ENCODE results near the gene RAB3C.

GRCh38 chr5:58545912-58546311, 37.0 kb upstream of the RAB3C start:
- TF ChIP-seq, protein P1, sequence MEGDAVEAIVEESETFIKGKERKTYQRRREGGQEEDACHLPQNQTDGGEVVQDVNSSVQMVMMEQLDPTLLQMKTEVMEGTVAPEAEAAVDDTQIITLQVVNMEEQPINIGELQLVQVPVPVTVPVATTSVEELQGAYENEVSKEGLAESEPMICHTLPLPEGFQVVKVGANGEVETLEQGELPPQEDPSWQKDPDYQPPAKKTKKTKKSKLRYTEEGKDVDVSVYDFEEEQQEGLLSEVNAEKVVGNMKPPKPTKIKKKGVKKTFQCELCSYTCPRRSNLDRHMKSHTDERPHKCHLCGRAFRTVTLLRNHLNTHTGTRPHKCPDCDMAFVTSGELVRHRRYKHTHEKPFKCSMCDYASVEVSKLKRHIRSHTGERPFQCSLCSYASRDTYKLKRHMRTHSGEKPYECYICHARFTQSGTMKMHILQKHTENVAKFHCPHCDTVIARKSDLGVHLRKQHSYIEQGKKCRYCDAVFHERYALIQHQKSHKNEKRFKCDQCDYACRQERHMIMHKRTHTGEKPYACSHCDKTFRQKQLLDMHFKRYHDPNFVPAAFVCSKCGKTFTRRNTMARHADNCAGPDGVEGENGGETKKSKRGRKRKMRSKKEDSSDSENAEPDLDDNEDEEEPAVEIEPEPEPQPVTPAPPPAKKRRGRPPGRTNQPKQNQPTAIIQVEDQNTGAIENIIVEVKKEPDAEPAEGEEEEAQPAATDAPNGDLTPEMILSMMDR (IDR thresholded peaks at IDR 0.05; ENCODE audit: low read depth, low read length) = no peak
- no peak for TF ChIP-seq EZH2phosphoT487 (IDR thresholded peaks at IDR 0.05; ENCODE audit: low read depth)
